Erythroblast (primary cell): ENCODE measurements around the gene SH2D5.

Source experiments
- GATA1 ChIP-seq: IDR thresholded peaks from 2 replicates; pipeline ENCODE4 v1.6.1; 2011; ENCODE audit warnings: low read depth, mild to moderate bottlenecking, control low read depth, low read length, moderate library complexity
- POLR2A ChIP-seq: IDR thresholded peaks from 2 replicates; pipeline ENCODE4 v1.6.1; 2011; ENCODE audit warnings: mild to moderate bottlenecking, low read length

- TF ChIP-seq POLR2A (no peak), GATA1 (no peak)
These were observed 27.9 kb downstream of the SH2D5 start for GRCh38 chr1:20704390-20705202.
